ENCODE measurements around the gene SLC1A1. TPM values are rescaled to one million over a fixed set of nuclear protein-coding genes. Genes with fewer than 3 reads are reported as not detected.

The SLC1A1 gene
- total and polyA plus RNA-seq, 8 donors, result 3.0 to 46.6 (median 6.3) TPM

DNA sequence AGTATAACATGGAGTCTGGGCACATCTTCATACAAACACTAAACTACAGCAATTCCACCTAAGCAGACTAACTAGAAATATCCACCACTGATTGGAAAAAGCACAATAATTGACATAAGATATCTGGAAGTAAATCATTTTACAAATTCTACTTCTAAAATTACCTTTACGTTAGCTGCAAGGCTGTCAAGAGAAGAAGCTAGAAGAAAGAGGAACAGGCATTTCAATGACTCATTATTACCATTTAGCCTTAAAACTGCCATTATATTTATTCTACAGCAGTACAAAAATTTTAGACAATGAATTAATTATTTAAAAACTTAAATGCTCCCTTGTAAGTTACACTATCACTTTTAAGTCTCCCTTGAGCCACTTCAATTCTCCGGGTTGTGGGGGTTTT, 128.4 kb downstream of the SLC1A1 start:
- intact Hi-C loops (cut with DNase I), result no loop called here
- H3K27ac ChIP-seq, result no peak overlapping the region
- H3K4me3 ChIP-seq, result no peak overlapping the region
- no peak for TF ChIP-seq CTCF (IDR thresholded peaks at IDR 0.05)
- no peaks in the 10 kb centered on the region for H3K9me3 ChIP-seq
- H3K27me3 ChIP-seq, result no peaks in the 10 kb centered on the region
- no peaks in the 10 kb centered on the region for H3K4me1 ChIP-seq
- DNase-seq (no peak), ATAC-seq (no peak)
- H3K36me3 ChIP-seq, result no peaks in the 10 kb centered on the region

DNA sequence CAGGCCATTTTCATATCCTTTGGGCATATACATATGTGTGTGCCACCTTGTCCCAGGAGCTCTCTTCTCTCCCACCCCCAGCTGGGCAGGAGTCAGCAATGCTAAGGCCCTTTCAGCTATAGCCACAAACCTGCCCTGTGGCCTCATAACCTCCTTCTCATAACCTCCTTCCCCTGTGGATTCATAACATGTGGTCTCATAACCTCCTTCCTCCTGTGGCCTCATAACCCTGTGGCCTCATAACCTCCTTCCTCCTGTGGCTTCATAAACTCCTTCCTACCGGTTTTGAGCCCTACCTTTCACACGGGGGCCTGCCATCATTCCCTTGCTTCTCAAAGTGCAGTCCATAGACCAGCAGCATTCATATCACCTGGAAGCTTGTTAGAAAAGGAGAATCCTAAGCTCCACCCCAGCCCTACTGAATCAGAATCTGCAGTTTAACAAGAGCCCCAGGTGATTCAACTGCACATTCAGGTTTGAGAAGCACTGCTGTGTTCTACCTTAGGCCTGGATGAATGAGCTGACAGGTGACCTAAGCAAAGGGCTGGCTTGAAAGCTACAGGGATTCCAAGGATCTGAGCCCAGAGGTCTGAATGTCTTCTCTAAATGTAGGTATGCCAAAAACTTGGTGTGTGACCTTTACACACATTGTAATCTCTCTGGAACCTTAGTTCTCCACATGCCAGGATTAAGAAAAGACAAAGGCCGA, 129.9 kb downstream of the SLC1A1 start:
- H3K36me3 ChIP-seq, result no peaks in the 10 kb centered on the region
- DNase-seq, result no peak
- no peak for TF ChIP-seq CTCF (IDR thresholded peaks at IDR 0.05)
- H3K4me1 ChIP-seq, result no peaks in the 10 kb centered on the region
- intact Hi-C loops (cut with DNase I), result no loop called here
- no peak for ATAC-seq
- H3K9me3 ChIP-seq, result no peaks in the 10 kb centered on the region
- H3K4me3 ChIP-seq, result no peak overlapping the region
- no peak overlapping the region for H3K27ac ChIP-seq
- no peaks in the 10 kb centered on the region for H3K27me3 ChIP-seq

DNA sequence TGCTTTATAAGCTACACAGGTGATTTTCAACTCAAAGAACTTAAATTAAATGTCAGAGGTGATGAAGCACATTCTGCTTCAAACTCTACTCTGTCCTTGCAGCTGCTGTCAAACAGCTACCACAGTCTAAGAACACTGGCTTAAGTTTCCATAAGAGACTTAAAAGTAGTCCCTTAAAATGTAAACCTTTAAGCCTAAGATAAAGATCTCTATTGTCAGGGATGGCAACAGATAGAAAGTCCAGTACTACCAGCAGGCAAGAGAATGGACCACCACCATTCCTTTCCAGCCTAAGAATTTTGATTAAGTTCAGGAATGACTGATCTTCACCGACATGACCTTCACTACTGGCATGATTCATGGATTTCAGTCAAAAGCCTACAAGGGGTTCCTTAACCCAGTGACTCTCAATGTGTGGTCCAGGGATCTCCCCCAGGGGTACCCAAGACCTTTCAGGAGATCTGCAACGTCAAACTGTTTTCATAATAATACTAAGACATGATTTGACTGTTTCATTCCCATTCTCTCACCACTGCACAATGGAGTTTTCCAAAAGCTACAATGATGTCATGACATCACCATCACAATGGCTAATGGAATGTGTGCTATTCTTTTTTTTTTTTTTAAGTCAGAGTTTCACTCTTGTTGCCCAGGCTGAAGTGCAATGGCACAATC, 130.8 kb downstream of the SLC1A1 start:
- Histone ChIP-seq H3K4me3 (no peak overlapping the region), H3K9me3 (no peaks in the 10 kb centered on the region), H3K4me1 (no peaks in the 10 kb centered on the region), H3K27ac (no peak overlapping the region), H3K36me3 (no peaks in the 10 kb centered on the region), H3K27me3 (no peaks in the 10 kb centered on the region)
- intact Hi-C loops (cut with DNase I), result no loop called here
- no peak for TF ChIP-seq CTCF (IDR thresholded peaks at IDR 0.05)
- ATAC-seq (no peak), DNase-seq (no peak)

DNA sequence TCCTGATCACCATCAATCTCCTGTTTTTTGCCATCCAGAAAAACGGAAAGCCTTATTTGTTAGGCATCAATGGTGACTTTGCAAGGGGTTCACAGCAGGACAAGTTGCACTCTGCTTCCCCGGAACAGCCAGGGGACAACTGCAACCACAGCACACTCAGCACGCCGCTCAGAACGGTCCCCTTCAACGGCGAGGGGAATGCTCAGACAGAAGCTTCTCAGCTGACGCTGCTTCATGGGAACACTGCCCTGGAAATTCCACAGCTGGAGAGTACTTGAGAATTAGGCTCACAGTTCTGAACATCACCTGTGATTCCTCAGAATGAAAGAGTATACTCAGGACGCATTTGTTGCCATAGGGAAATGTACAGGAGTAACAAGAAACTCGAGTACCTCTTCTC, 131.7 kb downstream of the SLC1A1 start:
- ATAC-seq (peak; percentile 49), DNase-seq (peak in 2 of 4 donors; percentile 1 to 9)
- Histone ChIP-seq H3K4me1 (no peaks in the 10 kb centered on the region), H3K36me3 (no peaks in the 10 kb centered on the region), H3K27ac (no peak overlapping the region), H3K9me3 (no peaks in the 10 kb centered on the region), H3K27me3 (no peaks in the 10 kb centered on the region), H3K4me3 (no peak overlapping the region)
- TF ChIP-seq CTCF (IDR thresholded peaks at IDR 0.05), result no peak
- intact Hi-C loops (cut with DNase I), result no loop called here

GRCh38 chr9:4630836-4631235, 140.6 kb downstream of the SLC1A1 start:
- Histone ChIP-seq H3K9me3 (no peaks in the 10 kb centered on the region), H3K27me3 (no peaks in the 10 kb centered on the region), H3K4me1 (no peaks in the 10 kb centered on the region), H3K27ac (no peak overlapping the region), H3K4me3 (no peak overlapping the region), H3K36me3 (no peaks in the 10 kb centered on the region)
- intact Hi-C loops (cut with DNase I), result no loop called here
- no peak for TF ChIP-seq CTCF (IDR thresholded peaks at IDR 0.05)
- ATAC-seq (no peak), DNase-seq (no peak)

Other genes with a start within 250 kb of the SLC1A1 start
- gene GLIS3, start 190.4 kb upstream of the SLC1A1 start, total RNA-seq, result 10 to 100 TPM; 17.1 to 34.1 TPM
- gene GLIS3, start 190.4 kb upstream of the SLC1A1 start, polyA plus RNA-seq (ENCODE audit: insufficient read length in 6 of 6), result 10 to 100 TPM; 11.4 to 15.0 (median 12.9) TPM
- gene PLPP6, start 171.8 kb downstream of the SLC1A1 start, total RNA-seq, result 1 to 10 TPM; 5.7 to 6.3 TPM
- 10 to 100 TPM in 3 of 6 donors, 1 to 10 TPM in 3; 9.2 to 10.5 (median 10.1) TPM for gene PLPP6, start 171.8 kb downstream of the SLC1A1 start, polyA plus RNA-seq (ENCODE audit: insufficient read length in 6 of 6)
- 10 to 100 TPM in 1 of 2 donors, 1 to 10 TPM in 1; 9.4 to 10.1 TPM for gene SPATA6L, start 176.0 kb downstream of the SLC1A1 start, total RNA-seq
- 1 to 10 TPM; 3.2 to 9.3 (median 7.6) TPM for gene SPATA6L, start 176.0 kb downstream of the SLC1A1 start, polyA plus RNA-seq (ENCODE audit: insufficient read length in 6 of 6)
- gene CDC37L1, start 189.1 kb downstream of the SLC1A1 start, total RNA-seq, result 10 to 100 TPM; 14.5 to 16.4 TPM
- gene CDC37L1, start 189.1 kb downstream of the SLC1A1 start, polyA plus RNA-seq (ENCODE audit: insufficient read length in 6 of 6), result 10 to 100 TPM; 13.9 to 19.2 (median 15.8) TPM

Data from left lung (tissue), 10 donors.